Activated CD4-positive, alpha-beta memory T cell treated with anti-CD3 and anti-CD28 coated beads for 36 hours (primary cell): ENCODE data around the gene CNST. TPM values are rescaled to one million over a fixed set of nuclear protein-coding genes. Genes with fewer than 3 reads are reported as not detected.
"Not testable (repeated sequence)": the region's sequence is repeated elsewhere in the genome, so short reads cannot be mapped to it uniquely, and the experiment has no call there.

Experiments
- CTCF ChIA-PET: fragments of 350-600 bp; sonication (Branson Sonifier 250); formaldehyde crosslinking; loops from one replicate; lab custom pipeline; 2021; ENCODE audit warnings: antibody characterized with exemption, inconsistent platforms; lab: Charles Lee
- POLR2A ChIA-PET: fragments of 350-600 bp; sonication (Branson Sonifier 250); formaldehyde crosslinking; loops from one replicate; lab custom pipeline; 2021; ENCODE audit warnings: antibody characterized with exemption; lab: Charles Lee
- DNase-seq: peaks from one replicate; pipeline ENCODE4 v3.0.0-alpha.2; 2020
- H3K27ac Mint-ChIP-seq: one replicate; pipeline ENCODE4 v1.8.0; 2021; ENCODE audit warnings: mixed read lengths
- H3K27me3 Mint-ChIP-seq: one replicate; pipeline ENCODE4 v1.8.0; 2021; ENCODE audit warnings: mixed read lengths
- H3K36me3 Mint-ChIP-seq: one replicate; pipeline ENCODE4 v1.8.0; 2021; ENCODE audit warnings: mixed read lengths
- H3K4me1 Mint-ChIP-seq: one replicate; pipeline ENCODE4 v1.8.0; 2021; ENCODE audit warnings: low read depth, mixed read lengths
- H3K4me3 Mint-ChIP-seq: one replicate; pipeline ENCODE4 v1.8.0; 2021; ENCODE audit warnings: mild to moderate bottlenecking, mixed read lengths
- H3K9me3 Mint-ChIP-seq: one replicate; pipeline ENCODE4 v1.8.0; 2021; ENCODE audit warnings: mixed read lengths
- intact Hi-C: fragments of 100-400 bp; cut with micrococcal nuclease; formaldehyde crosslinking; loops from one replicate; pipeline ENCODE4 v1.15.1; 2023
- total RNA-seq, 2 experiments: library from RNA; stranded (reverse); gene quantifications; one replicate each; pipeline ENCODE4 v1.2.3, GENCODE V29; 2021

Gene CNST
- total RNA-seq, 2 experiments from 2014 or later: 25.9 TPM

DNA sequence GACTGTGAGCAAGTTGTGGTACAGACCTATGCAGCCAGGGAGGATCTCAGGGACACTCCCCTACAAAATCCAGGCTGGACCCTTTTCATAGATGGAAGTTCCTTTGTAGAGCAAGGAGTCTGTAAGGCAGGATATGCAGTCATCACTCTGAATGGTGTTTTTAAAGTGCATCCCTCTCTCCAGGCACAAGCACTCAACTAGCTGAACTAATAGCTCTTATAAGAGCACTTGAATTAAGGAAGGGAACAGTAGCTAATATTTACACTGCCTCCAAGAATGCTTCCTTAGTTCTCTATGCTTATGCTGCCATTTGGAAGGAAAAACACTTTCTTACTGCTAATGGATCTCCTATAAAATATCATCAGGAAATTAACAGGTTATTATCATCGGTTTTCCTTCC, 32.1 kb upstream of the CNST start:
- intact Hi-C loops: no loop called here
- CTCF ChIA-PET: interaction anchor here (0.9 to 1.3 kb wide), 3 partner anchors 36 to 1381 kb away, joined by 3 to 4 read pairs (median 3); no protein-coding TSS in a partner anchor
- no peak for DNase-seq
- no peaks in the 10 kb centered on the region for H3K27me3 Mint-ChIP-seq
- H3K36me3 Mint-ChIP-seq: peaks cover 4% of the 10 kb centered on the region
- H3K4me1 Mint-ChIP-seq: no peaks in the 10 kb centered on the region
- no peak overlapping the region for H3K27ac Mint-ChIP-seq
- POLR2A ChIA-PET: no interaction called here
- H3K4me3 Mint-ChIP-seq: no peak overlapping the region
- H3K9me3 Mint-ChIP-seq: peaks cover 13% of the 10 kb centered on the region

DNA sequence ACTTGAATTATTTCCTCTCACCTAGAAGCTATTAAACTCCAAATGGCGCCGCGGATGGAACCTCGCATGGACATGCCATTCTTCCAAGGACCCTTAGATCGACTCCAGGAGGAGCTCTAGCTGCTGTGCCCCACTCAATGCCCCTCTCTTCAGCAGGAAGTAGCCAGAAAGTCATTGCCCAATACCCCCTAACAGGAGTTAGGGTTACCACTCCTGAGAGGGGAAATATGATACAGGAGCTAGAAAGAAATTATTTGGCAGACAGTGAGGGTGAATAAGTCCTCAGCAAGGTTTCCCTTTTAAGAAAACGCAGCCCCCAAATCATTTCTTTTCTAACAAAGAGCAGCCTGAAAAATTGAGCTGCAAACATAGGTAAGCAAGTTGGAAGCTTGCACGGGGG, 28.8 kb upstream of the CNST start:
- POLR2A ChIA-PET: no interaction called here
- Mint-ChIP-seq H3K27ac (no peak overlapping the region), H3K9me3 (no peaks in the 10 kb centered on the region), H3K4me3 (no peak overlapping the region), H3K27me3 (no peaks in the 10 kb centered on the region), H3K4me1 (no peaks in the 10 kb centered on the region), H3K36me3 (peaks cover 5% of the 10 kb centered on the region)
- no peak for DNase-seq
- intact Hi-C loops: no loop called here
- CTCF ChIA-PET: no interaction called here

DNA sequence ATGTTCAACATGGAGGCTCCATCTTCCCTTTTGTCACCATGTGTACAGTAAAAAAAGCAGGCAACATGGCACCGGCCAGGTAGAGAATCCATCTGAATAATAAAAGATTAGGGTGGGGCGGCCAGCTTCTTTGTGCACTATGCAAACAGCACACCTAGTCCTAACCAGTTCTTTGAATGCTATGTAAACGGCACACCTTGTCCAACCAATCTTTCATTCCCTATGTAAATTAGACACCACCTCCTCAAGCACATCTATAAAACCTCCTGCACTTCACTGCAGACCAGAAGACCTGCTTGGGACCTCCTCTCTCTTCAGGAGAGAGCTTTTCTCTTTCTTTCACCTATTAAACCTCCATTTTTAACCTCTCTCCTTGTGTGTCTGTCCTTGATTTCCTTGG, 28.4 kb upstream of the CNST start:
- no peak overlapping the region for H3K27ac Mint-ChIP-seq
- H3K4me3 Mint-ChIP-seq: no peak overlapping the region
- no peak for DNase-seq
- H3K27me3 Mint-ChIP-seq: no peaks in the 10 kb centered on the region
- POLR2A ChIA-PET: no interaction called here
- CTCF ChIA-PET: no interaction called here
- H3K9me3 Mint-ChIP-seq: no peaks in the 10 kb centered on the region
- intact Hi-C loops: no loop called here
- H3K36me3 Mint-ChIP-seq: peaks cover 5% of the 10 kb centered on the region
- no peaks in the 10 kb centered on the region for H3K4me1 Mint-ChIP-seq

DNA sequence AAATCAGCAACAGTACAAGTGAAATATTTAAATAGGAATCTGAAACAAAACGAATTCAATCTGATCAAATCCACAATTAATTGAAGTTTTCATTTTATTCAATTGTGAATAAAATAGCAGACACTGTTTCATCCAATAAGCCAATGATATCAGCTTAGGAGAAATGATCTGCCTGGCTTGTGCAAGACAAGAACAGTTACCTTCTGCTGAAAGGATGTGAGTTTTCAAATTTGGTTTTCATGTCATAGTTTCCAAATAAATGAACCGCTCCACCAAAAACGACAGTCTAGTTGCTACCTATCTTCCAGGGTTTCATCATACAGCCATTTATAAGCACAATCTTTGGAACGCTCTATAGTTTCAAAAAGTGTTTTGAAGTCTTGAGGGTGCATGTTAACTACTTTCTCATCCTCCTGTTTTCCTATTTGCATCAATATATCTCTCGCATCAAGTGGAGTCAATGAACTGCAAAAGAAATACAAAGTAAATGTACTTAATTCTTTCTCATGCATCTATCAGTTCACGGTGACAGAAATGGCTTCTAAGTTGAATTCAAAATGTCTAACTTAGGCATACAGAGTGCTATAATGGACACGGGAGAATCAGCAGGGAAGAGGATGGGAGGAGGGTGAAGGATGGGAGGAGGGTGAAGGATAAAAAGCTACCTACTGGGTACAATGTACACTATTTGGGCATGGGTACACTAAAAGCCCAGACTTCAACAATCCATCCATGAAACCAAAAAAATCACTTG, 25.3 kb upstream of the CNST start:
- ChIA-PET POLR2A (no interaction called here), CTCF (no interaction called here)
- Mint-ChIP-seq H3K36me3 (peaks cover 14% of the 10 kb centered on the region), H3K27ac (no peak overlapping the region), H3K27me3 (no peaks in the 10 kb centered on the region), H3K4me1 (no peaks in the 10 kb centered on the region), H3K9me3 (no peaks in the 10 kb centered on the region), H3K4me3 (no peak overlapping the region)
- intact Hi-C loops: no loop called here
- DNase-seq: no peak

DNA sequence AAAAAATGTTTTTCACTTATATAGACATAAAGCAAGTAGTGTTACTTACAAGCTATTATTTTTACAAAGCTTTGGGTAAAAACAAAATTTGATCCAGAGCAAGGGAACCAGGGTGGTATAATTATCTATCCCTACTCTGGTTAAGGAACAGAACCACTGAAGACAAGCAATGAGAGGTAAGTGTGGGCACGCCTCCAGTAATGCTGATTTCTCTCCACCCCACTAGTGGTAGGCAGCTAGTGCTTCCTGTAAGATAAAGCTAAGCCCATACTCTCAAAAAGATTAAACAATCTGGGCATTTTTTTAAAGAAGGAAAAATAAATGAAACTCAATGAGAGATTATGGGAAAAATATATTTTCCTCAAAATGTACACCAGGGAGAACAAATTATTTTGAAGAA, 22.3 kb upstream of the CNST start:
- CTCF ChIA-PET: interaction anchor here (0.7 kb wide), 1 partner anchor 335 kb away, joined by 3 read pairs; no protein-coding TSS in a partner anchor
- H3K27ac Mint-ChIP-seq: no peak overlapping the region
- H3K4me3 Mint-ChIP-seq: no peak overlapping the region
- H3K4me1 Mint-ChIP-seq: no peaks in the 10 kb centered on the region
- POLR2A ChIA-PET: no interaction called here
- no peaks in the 10 kb centered on the region for H3K27me3 Mint-ChIP-seq
- H3K9me3 Mint-ChIP-seq: no peaks in the 10 kb centered on the region
- peaks cover 19% of the 10 kb centered on the region for H3K36me3 Mint-ChIP-seq
- no peak for DNase-seq
- intact Hi-C loops: no loop called here

DNA sequence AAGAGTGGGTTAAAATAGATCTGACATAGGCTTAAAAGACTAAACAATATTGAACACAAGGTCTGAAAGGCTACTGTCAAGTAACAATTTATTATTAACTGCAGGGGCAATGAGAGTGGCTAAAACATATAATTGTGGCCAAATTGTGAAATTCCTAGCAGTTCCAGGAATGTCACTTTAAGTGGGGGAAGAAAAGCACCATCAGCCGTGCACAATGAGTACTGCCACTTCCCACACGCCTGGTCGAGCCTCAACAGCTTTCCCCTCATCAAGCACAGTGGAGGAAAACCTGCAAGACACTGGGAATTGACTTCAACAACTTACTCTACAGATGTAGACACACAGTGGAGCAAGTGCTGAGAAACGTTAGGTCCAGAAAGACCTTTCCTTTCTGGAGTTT, 16.6 kb upstream of the CNST start:
- Mint-ChIP-seq H3K36me3 (peaks cover 26% of the 10 kb centered on the region), H3K27me3 (no peaks in the 10 kb centered on the region), H3K27ac (no peak overlapping the region), H3K9me3 (no peaks in the 10 kb centered on the region), H3K4me3 (no peak overlapping the region), H3K4me1 (peaks cover 2% of the 10 kb centered on the region)
- intact Hi-C loops: no loop called here
- CTCF ChIA-PET: no interaction called here
- no peak for DNase-seq
- POLR2A ChIA-PET: no interaction called here

DNA sequence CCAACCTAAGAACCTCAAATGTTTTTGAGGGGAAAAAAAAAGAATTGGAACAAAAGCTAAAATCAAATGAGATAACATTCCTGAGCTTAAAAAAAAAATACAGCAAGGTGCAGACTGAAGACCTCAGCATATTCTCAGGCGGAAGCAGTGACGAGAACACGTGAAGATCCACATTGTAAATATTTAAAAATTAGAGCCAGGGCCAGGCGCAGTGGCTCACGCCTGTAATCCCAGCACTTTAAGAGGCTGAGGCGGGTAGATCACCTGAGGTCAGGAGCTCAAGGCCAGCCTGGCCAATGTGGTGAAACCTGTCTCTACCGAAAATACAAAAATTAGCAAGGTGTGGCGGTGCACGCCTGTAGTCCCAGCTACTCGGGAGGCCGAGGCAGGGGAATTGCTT, 15.9 kb upstream of the CNST start:
- CTCF ChIA-PET: no interaction called here
- H3K9me3 Mint-ChIP-seq: no peaks in the 10 kb centered on the region
- no peak overlapping the region for H3K27ac Mint-ChIP-seq

DNA sequence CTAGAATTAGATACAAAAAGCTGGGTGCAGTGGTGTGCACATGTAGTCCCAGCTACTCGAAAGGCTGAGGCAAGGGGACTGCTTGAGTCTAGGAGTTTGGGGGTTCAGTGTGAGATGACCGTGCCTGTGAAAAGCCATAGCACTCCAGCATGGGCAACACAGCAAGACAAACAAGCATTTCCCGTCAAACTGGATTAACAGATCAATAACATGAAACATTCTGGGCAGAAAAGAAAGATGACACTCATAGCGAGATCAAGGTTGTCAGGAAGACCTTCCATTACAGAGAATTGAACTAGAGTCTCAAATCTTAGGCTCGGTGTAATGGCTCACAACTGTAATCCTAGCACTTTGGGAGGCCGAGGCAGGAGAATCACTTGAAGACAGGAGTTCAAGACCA, 14.1 kb upstream of the CNST start:
- H3K27me3 Mint-ChIP-seq: no peaks in the 10 kb centered on the region
- no peak for DNase-seq
- no peaks in the 10 kb centered on the region for H3K9me3 Mint-ChIP-seq
- peaks cover 2% of the 10 kb centered on the region for H3K4me1 Mint-ChIP-seq
- intact Hi-C loops: no loop called here
- no peak overlapping the region for H3K4me3 Mint-ChIP-seq
- H3K36me3 Mint-ChIP-seq: peaks cover 39% of the 10 kb centered on the region
- ChIA-PET POLR2A (no interaction called here), CTCF (no interaction called here)
- no peak overlapping the region for H3K27ac Mint-ChIP-seq

More for the DNA sequence above, 15.9 kb upstream of the CNST start:
- no peak for DNase-seq
- Mint-ChIP-seq H3K27me3 (no peaks in the 10 kb centered on the region), H3K4me1 (peaks cover 2% of the 10 kb centered on the region), H3K36me3 (peaks cover 32% of the 10 kb centered on the region), H3K4me3 (no peak overlapping the region)
- POLR2A ChIA-PET: no interaction called here
- intact Hi-C loops: no loop called here

DNA sequence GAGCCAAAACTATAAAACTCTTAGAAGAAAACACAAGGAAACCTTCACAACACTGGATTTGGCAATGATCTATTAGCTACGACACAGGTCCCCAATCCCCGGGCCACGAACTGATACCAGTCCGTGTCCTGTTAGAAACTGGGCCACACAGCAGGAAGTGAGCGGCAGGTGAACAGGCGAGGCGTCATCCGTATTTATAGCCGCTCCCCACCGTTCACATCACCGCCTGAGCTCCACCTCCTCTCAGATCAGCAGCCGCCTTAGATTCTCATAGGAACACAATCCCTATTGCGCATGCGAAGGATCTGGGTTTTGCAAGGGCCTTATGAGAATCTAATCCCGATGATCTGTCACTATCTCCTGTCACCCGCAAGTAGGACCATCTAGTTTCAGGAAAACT, 12.1 kb upstream of the CNST start:
- CTCF ChIA-PET: no interaction called here
- no peak for DNase-seq
- Mint-ChIP-seq H3K9me3 (no peaks in the 10 kb centered on the region), H3K4me3 (no peak overlapping the region), H3K4me1 (peaks cover 2% of the 10 kb centered on the region), H3K36me3 (peaks cover 40% of the 10 kb centered on the region), H3K27ac (no peak overlapping the region), H3K27me3 (no peaks in the 10 kb centered on the region)
- POLR2A ChIA-PET: no interaction called here
- intact Hi-C loops: no loop called here

DNA sequence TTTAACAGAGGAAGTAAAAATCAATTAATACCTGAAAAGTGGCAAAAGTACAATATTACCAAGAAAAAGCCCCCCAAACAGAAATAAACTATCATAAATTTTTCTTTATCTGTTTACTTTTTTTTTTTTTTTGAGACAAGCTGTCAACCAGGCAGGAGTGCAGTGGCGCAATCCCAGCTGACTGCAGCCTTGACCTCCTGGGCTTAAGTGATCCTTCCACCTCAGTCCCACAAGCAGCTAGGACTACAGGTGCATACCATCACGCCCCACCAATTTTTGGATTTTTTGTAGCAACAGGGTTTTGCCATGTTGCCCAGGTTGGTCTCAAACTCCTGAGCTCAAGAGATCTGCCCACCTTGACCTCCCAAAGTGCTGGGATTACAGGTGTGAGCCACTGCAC, 8.2 kb upstream of the CNST start:
- H3K9me3 Mint-ChIP-seq: no peaks in the 10 kb centered on the region
- no peak overlapping the region for H3K27ac Mint-ChIP-seq
- POLR2A ChIA-PET: no interaction called here
- no peaks in the 10 kb centered on the region for H3K27me3 Mint-ChIP-seq
- peaks cover 6% of the 10 kb centered on the region for H3K4me1 Mint-ChIP-seq
- DNase-seq: no peak
- H3K4me3 Mint-ChIP-seq: no peak overlapping the region
- H3K36me3 Mint-ChIP-seq: peaks cover 42% of the 10 kb centered on the region
- CTCF ChIA-PET: interaction anchor here (1.5 kb wide), 1 partner anchor 50 kb away, joined by 3 read pairs; no protein-coding TSS in a partner anchor
- intact Hi-C loops: no loop called here

DNA sequence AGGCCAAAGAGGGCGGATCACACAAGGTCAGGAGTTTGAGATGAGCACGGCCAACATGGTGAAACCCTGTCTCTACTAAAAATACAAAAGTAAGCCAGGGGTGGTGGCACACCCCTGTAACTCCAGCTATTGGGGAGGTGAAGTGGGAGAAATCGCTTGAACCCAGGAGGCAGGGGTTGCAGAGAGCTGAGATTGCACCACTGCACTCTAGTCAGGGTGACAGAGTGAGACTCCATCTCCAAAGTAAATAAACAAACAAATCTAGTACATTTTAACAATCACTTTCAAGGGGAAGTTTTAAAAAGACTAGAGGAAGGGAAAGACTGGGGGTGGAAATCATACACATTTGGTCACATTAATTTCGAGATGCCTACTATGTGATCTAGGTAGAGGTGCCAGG, 6.9 kb upstream of the CNST start:
- peaks cover 36% of the 10 kb centered on the region for H3K36me3 Mint-ChIP-seq
- POLR2A ChIA-PET: no interaction called here
- H3K27me3 Mint-ChIP-seq: no peaks in the 10 kb centered on the region

DNA sequence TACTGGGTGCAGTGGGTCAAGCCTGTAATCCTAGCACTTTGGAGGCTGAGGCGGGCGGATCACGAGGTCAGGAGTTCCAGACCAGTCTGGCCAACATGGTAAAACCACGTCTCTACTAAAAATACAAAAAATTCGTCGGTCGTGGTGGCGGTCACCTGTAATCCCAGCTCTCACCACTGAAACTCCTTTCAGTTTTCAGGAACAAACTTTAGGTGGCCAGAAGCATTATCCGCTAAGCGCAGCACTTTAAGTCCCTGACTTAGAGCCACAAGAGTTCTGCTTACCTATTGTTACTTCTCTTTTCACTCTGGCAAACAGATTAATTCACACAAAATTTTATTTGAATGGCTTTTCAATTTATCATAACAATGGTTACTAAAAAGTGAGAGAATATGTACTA, 5.4 kb upstream of the CNST start:
- Mint-ChIP-seq H3K36me3 (peaks cover 26% of the 10 kb centered on the region), H3K4me1 (peaks cover 21% of the 10 kb centered on the region)
- H3K9me3 Mint-ChIP-seq, DNase-seq, H3K27ac Mint-ChIP-seq, H3K4me3 Mint-ChIP-seq, intact Hi-C loops, CTCF ChIA-PET, POLR2A ChIA-PET, H3K27me3 Mint-ChIP-seq: not testable (repeated sequence)

More for the DNA sequence above, 6.9 kb upstream of the CNST start:
- intact Hi-C loops: no loop called here
- CTCF ChIA-PET: interaction anchor here (1.1 kb wide), 1 partner anchor 130 kb away, joined by 4 read pairs; no protein-coding TSS in a partner anchor
- H3K4me1 Mint-ChIP-seq: peaks cover 10% of the 10 kb centered on the region
- no peak overlapping the region for H3K4me3 Mint-ChIP-seq
- H3K27ac Mint-ChIP-seq: no peak overlapping the region
- H3K9me3 Mint-ChIP-seq: no peaks in the 10 kb centered on the region
- no peak for DNase-seq
